SU-DHL-6 (cell line): Measurements from ENCODE around the gene F8A3.

Experiments used
- H2AFZ ChIP-seq: fragments of 200-600 bp; sonication (generic); 2 replicates; pipeline ENCODE4 v1.6.1; 2014; ENCODE audit warnings: low read depth, mild to moderate bottlenecking, moderate library complexity, mixed read lengths, antibody characterized with exemption, low read length; ENCODE audit not compliant: severe bottlenecking
- H3F3A ChIP-seq: fragments of 200-600 bp; shearing (Covaris generic); 2 replicates; pipeline ENCODE4 v1.6.0; 2016; ENCODE audit warnings: antibody characterized with exemption, mild to moderate bottlenecking; ENCODE audit not compliant: insufficient read depth
- H3K27ac ChIP-seq: fragments of 200-600 bp; sonication (generic); 2 replicates; pipeline ENCODE4 v1.5.1; 2016; ENCODE audit warnings: low read depth, mild to moderate bottlenecking, low read length, moderate library complexity, mixed read lengths
- H3K27me3 ChIP-seq: fragments of 200-600 bp; sonication (generic), shearing (Covaris generic); 2 replicates; pipeline ENCODE4 v1.6.0; 2014; ENCODE audit warnings: mild to moderate bottlenecking, low read length
- H3K36me3 ChIP-seq: fragments of 200-600 bp; sonication (generic); 2 replicates; pipeline ENCODE4 v1.6.1; 2014; ENCODE audit warnings: mild to moderate bottlenecking, low read length, mixed read lengths
- H3K4me2 ChIP-seq: fragments of 300-600, 200-600 bp; shearing (Covaris generic), sonication (generic); 2 replicates; pipeline ENCODE4 v1.6.0; 2014; ENCODE audit warnings: low read length, low read depth, mild to moderate bottlenecking; ENCODE audit not compliant: poor library complexity, severe bottlenecking
- H3K4me3 ChIP-seq: fragments of 200-600 bp; sonication (generic); 2 replicates; pipeline ENCODE4 v1.5.1; 2014; ENCODE audit warnings: antibody characterized with exemption, low read length, mild to moderate bottlenecking, mixed read lengths; ENCODE audit not compliant: insufficient read depth, poor library complexity, severe bottlenecking
- H3K79me2 ChIP-seq: fragments of 200-600 bp; sonication (generic); 2 replicates; pipeline ENCODE4 v1.6.1; 2014; ENCODE audit warnings: mild to moderate bottlenecking, low read length, moderate library complexity; ENCODE audit not compliant: insufficient read depth
- H3K9ac ChIP-seq: fragments of 200-600 bp; sonication (generic); 2 replicates; pipeline ENCODE4 v1.7.0; 2014; ENCODE audit warnings: mild to moderate bottlenecking, low read length
- H3K9me2 ChIP-seq: fragments of 200-600 bp; sonication (generic); replicated peaks from 2 replicates; pipeline ENCODE4 v1.6.1; 2014; ENCODE audit warnings: low read length; ENCODE audit not compliant: insufficient read depth
- H3K9me3 ChIP-seq: fragments of 200-600 bp; sonication (generic); 2 replicates; pipeline ENCODE4 v1.6.1; 2014; ENCODE audit warnings: low read length, mixed read lengths; ENCODE audit not compliant: insufficient read depth
- H4K20me1 ChIP-seq: fragments of 200-600 bp; sonication (generic); 2 replicates; pipeline ENCODE4 v1.6.1; 2014; ENCODE audit warnings: low read depth, mild to moderate bottlenecking, antibody characterized with exemption, low read length, moderate library complexity, mixed read lengths
- CTCF ChIP-seq: fragments of 200-600 bp; sonication (generic); IDR thresholded peaks from one replicate; pipeline ENCODE4 v1.5.1; 2017; ENCODE audit warnings: antibody characterized with exemption, mild to moderate bottlenecking, low read length, moderate library complexity; ENCODE audit not compliant: insufficient read depth, poor library complexity, severe bottlenecking

Gene F8A3

GRCh38 chrX:155417769-155418168, 40.7 kb downstream of the F8A3 start:
- H3K9ac ChIP-seq = no peak overlapping the region

More at GRCh38 chrX:155417769-155418168, 40.7 kb downstream of the F8A3 start:
- H3K4me3 ChIP-seq = no peak overlapping the region
- no peaks in the 10 kb centered on the region for H3K9me3 ChIP-seq
- no peak overlapping the region for H3K27ac ChIP-seq
- no peaks in the 10 kb centered on the region for H3K9me2 ChIP-seq
- no peak overlapping the region for H2AFZ ChIP-seq
- no peaks in the 10 kb centered on the region for H3F3A ChIP-seq
- no peaks in the 10 kb centered on the region for H3K36me3 ChIP-seq
- TF ChIP-seq CTCF = no peak
- no peak overlapping the region for H3K4me2 ChIP-seq
- no peaks in the 10 kb centered on the region for H4K20me1 ChIP-seq
- no peaks in the 10 kb centered on the region for H3K79me2 ChIP-seq
- no peaks in the 10 kb centered on the region for H3K27me3 ChIP-seq
